Ovary (tissue), 9 donors: ENCODE results near the gene P2RY12. TPM values are rescaled to one million over a fixed set of nuclear protein-coding genes. Genes with fewer than 3 reads are reported as not detected.

Experiments
- DNase-seq, 5 donors: peaks; one replicate each; pipeline ENCODE4 v3.0.0-alpha.2; 2019 to 2020
- H3K27ac ChIP-seq, 2 donors: fragments of 200-600 bp; one replicate each; pipeline versions ENCODE4 v1.5.1 to v1.8.0; 2019 to 2022
- H3K27me3 ChIP-seq: fragments of 200-600 bp; one replicate; pipeline ENCODE4 v1.8.0; 2022
- H3K36me3 ChIP-seq: fragments of 200-600 bp; sonication (generic); one replicate; pipeline ENCODE4 v1.5.1; 2019
- H3K4me1 ChIP-seq: one replicate; pipeline ENCODE4 v1.8.1; 2013; ENCODE audit warnings: mild to moderate bottlenecking, moderate library complexity; ENCODE audit not compliant: insufficient read depth
- H3K4me3 ChIP-seq: fragments of 200-600 bp; sonication (generic); one replicate; pipeline ENCODE4 v1.5.1; 2017
- H3K9me3 ChIP-seq, 2 donors: fragments of 200-600 bp in 1 of 2; sonication (generic) in 1 of 2; one replicate each; pipeline versions ENCODE4 v1.5.1 to v1.8.1; 2013 to 2019; ENCODE audit warnings: mild to moderate bottlenecking in 1 of 2, moderate library complexity in 1 of 2
- CTCF ChIP-seq, 3 donors: fragments of 450-650 bp in 2 of 3; fragments of 200-600 bp in 1 of 3; IDR thresholded peaks; one replicate each; pipeline versions ENCODE4 v1.5.1 to v1.8.0; 2016 to 2022; ENCODE audit warnings: antibody characterized with exemption in 3 of 3, mild to moderate bottlenecking in 1 of 3
- EP300 ChIP-seq: sonication (generic); formaldehyde crosslinking; IDR thresholded peaks from one replicate; pipeline ENCODE4 v1.6.1; 2017; ENCODE audit warnings: antibody characterized with exemption
- POLR2A ChIP-seq: fragments of 450-650 bp; IDR thresholded peaks from one replicate; pipeline ENCODE4 v1.6.1; 2017; ENCODE audit warnings: antibody characterized with exemption, mild to moderate bottlenecking, moderate library complexity
- WGBS, 3 donors: extraction: QIAGEN DNeasy Blood & Tissue Kit in 1 of 3; methylation state at CpG; one replicate each; pipeline versions ENCODE4 v1.1.5 to v1.1.7; 2013 to 2017; 5-methylcytosine and 5-hydroxymethylcytosine counted together
- intact Hi-C, 4 donors: fragments of 100-400 bp; cut with DNase I; formaldehyde crosslinking; loops; one replicate each; pipeline versions ENCODE4 v1.11.0 to v1.15.1; 2022 to 2023
- polyA plus RNA-seq, 2 donors: library from polyadenylated mRNA; stranded (reverse); fragments of 200-250 nt in 1 of 2; fragments of 350-450 nt in 1 of 2; fragmentation: Illumina TruSeq in 1 of 2; extraction: RNeasy Lipid Tissue Mini Kit (QIAGEN cat#74804) in 1 of 2; gene quantifications; one replicate each; pipeline ENCODE4 v1.2.3, GENCODE V29; 2013 to 2014
- total RNA-seq, 7 donors: library from RNA; depleted of rRNA in 2 of 7; stranded (reverse); fragments of >200 nt in 2 of 7; fragmentation: NEBNext Ultra II Directional in 3 of 7; extraction: Animal tissue kit (Norgen Biotek cat#: 25700) in 3 of 7; gene quantifications; one replicate each; pipeline versions ENCODE4 v1.1.0 to v1.2.4, GENCODE V29; 2016 to 2023
- donor health status: DM: no; HTN: no; CAD: no; lungs with moderate emphysema.
- donor health status: DM: no; HTN: no; CAD: no.
- donor health status: Bipolar disorder and iron deficiency.
- donor health status: DM: yes; HTN: yes; CAD: no.
- donor health status: DM: no; HTN: no; CAD: no.
- donor health status: DM: yes; HTN: yes; CAD: no.

Gene P2RY12
- total and polyA plus RNA-seq, 9 donors: 0.19 to 1.7 (median 0.69) TPM

GRCh38 chr3:151386056-151386455 lies 1.5 kb upstream of the P2RY12 start:
- intact Hi-C loops: no loop called here
- no peaks in the 10 kb centered on the region for H3K4me1 ChIP-seq
- H3K4me3 ChIP-seq: no peak overlapping the region
- no peaks in the 10 kb centered on the region for H3K36me3 ChIP-seq
- no peak for TF ChIP-seq POLR2A
- no peaks in the 10 kb centered on the region for H3K9me3 ChIP-seq
- H3K27ac ChIP-seq: no peak overlapping the region
- WGBS, 3 donors: 84 to 93% (median 88%) methylated on average over 4 of the region's 4 CpGs
- no peak for DNase-seq
- no peaks in the 10 kb centered on the region for H3K27me3 ChIP-seq

- Histone ChIP-seq H3K27me3 (no peaks in the 10 kb centered on the region), H3K27ac (no peak overlapping the region), H3K9me3 (no peaks in the 10 kb centered on the region), H3K4me1 (no peaks in the 10 kb centered on the region), H3K4me3 (peak overlapping the region; percentile 25), H3K36me3 (no peaks in the 10 kb centered on the region)
- intact Hi-C loops: no loop called here
- DNase-seq: no peak
- TF ChIP-seq CTCF (IDR thresholded peaks at IDR 0.05): no peak
- TF ChIP-seq POLR2A: no peak
- TF ChIP-seq EP300: no peak
- WGBS, 3 donors: 12 to 33% (median 20%) methylated on average over 3 of the region's 3 CpGs
Measured at GRCh38 chr3:151383956-151384355, 597 bp downstream of the P2RY12 start.

GRCh38 chr3:151383111-151383510 lies 1.4 kb downstream of the P2RY12 start:
- WGBS, 3 donors: 81 to 88% (median 84%) methylated on average over 2 of the region's 2 CpGs
- intact Hi-C loops: no loop called here
- DNase-seq: no peak

GRCh38 chr3:151382671-151383070 lies 1.9 kb downstream of the P2RY12 start:
- H3K27ac ChIP-seq: no peak overlapping the region
- no peak for TF ChIP-seq POLR2A
- TF ChIP-seq CTCF (IDR thresholded peaks at IDR 0.05): no peak
- TF ChIP-seq EP300: no peak
- H3K4me3 ChIP-seq: no peak overlapping the region
- H3K9me3 ChIP-seq: no peaks in the 10 kb centered on the region
- H3K4me1 ChIP-seq: no peaks in the 10 kb centered on the region
- no peaks in the 10 kb centered on the region for H3K36me3 ChIP-seq
- DNase-seq: no peak
- 94 to 98% (median 96%) methylated on average over 5 of the region's 5 CpGs for whole genome bisulfite sequencing, 3 donors
- no peaks in the 10 kb centered on the region for H3K27me3 ChIP-seq
- intact Hi-C loops: no loop called here

More at GRCh38 chr3:151383111-151383510, 1.4 kb downstream of the P2RY12 start:
- H3K36me3 ChIP-seq: no peaks in the 10 kb centered on the region
- H3K27ac ChIP-seq: no peak overlapping the region
- no peak overlapping the region for H3K4me3 ChIP-seq
- no peaks in the 10 kb centered on the region for H3K4me1 ChIP-seq
- no peaks in the 10 kb centered on the region for H3K9me3 ChIP-seq
- no peak for TF ChIP-seq EP300
- no peak for TF ChIP-seq CTCF (IDR thresholded peaks at IDR 0.05)
- TF ChIP-seq POLR2A: no peak
- H3K27me3 ChIP-seq: no peaks in the 10 kb centered on the region

GRCh38 chr3:151379083-151379734 lies 5.3 kb downstream of the P2RY12 start:
- no peaks in the 10 kb centered on the region for H3K4me1 ChIP-seq
- no peaks in the 10 kb centered on the region for H3K36me3 ChIP-seq
- DNase-seq: peak; percentile 25 to 64 (median 49)
- H3K27ac ChIP-seq: no peak overlapping the region
- no peaks in the 10 kb centered on the region for H3K27me3 ChIP-seq
- H3K9me3 ChIP-seq: no peaks in the 10 kb centered on the region
- no peak for TF ChIP-seq EP300
- peak in 1 of 3 donors; percentile 49 for TF ChIP-seq CTCF (IDR thresholded peaks at IDR 0.05)
- TF ChIP-seq POLR2A: no peak
- intact Hi-C loops: no loop called here
- H3K4me3 ChIP-seq: no peak overlapping the region
- WGBS, 3 donors: 73 to 77% (median 75%) methylated on average over 4 of the region's 4 CpGs
